Aorta (tissue), 5 donors: ENCODE results near the gene SKP1. TPM values are rescaled to one million over a fixed set of nuclear protein-coding genes. Genes with fewer than 3 reads are reported as not detected.

ENCODE experiments used
- ATAC-seq: fragments of 200-7000 bp; cut with Tn5 transposase; one replicate; pipeline ENCODE4 v1.9.1; 2022; ENCODE audit warnings: moderate library complexity; ENCODE audit not compliant: low FRiP score
- DNase-seq, 2 donors: peaks; one replicate each; pipeline ENCODE4 v3.0.0-alpha.2; 2020
- H3K27ac ChIP-seq, 2 donors: one replicate each; pipeline ENCODE4 v1.5.1; 2013; ENCODE audit warnings: low read length in 2 of 2, mild to moderate bottlenecking in 2 of 2, moderate library complexity in 2 of 2, control low read depth in 1 of 2, inconsistent platforms in 1 of 2, low read depth in 1 of 2
- H3K27me3 ChIP-seq, 2 donors: one replicate each; pipeline ENCODE4 v1.6.1; 2013; ENCODE audit warnings: control low read depth in 1 of 2, low read length in 1 of 2, mild to moderate bottlenecking in 1 of 2, moderate library complexity in 1 of 2; ENCODE audit not compliant: insufficient read depth in 2 of 2, control insufficient read depth in 1 of 2
- H3K36me3 ChIP-seq, 2 donors: one replicate each; pipeline ENCODE4 v1.6.1; 2013; ENCODE audit warnings: control low read depth in 1 of 2, low read length in 1 of 2, mild to moderate bottlenecking in 1 of 2; ENCODE audit not compliant: insufficient read depth in 2 of 2, control insufficient read depth in 1 of 2
- H3K4me1 ChIP-seq, 2 donors: one replicate each; pipeline ENCODE4 v1.6.1; 2013; ENCODE audit warnings: low read length in 2 of 2, control low read depth in 1 of 2, mild to moderate bottlenecking in 1 of 2, moderate library complexity in 1 of 2; ENCODE audit not compliant: insufficient read depth in 2 of 2, control insufficient read depth in 1 of 2
- H3K4me3 ChIP-seq, 2 donors: one replicate each; pipeline ENCODE4 v1.5.1; 2013; ENCODE audit warnings: low read length in 2 of 2, control low read depth in 1 of 2, mild to moderate bottlenecking in 1 of 2
- H3K9me3 ChIP-seq: one replicate; pipeline ENCODE4 v1.6.1; 2013; ENCODE audit warnings: mild to moderate bottlenecking, low read length; ENCODE audit not compliant: control insufficient read depth
- WGBS, 2 donors: extraction: QIAGEN DNeasy Blood & Tissue Kit; methylation state at CpG; one replicate each; pipeline ENCODE4 v1.1.7; 2013; 5-methylcytosine and 5-hydroxymethylcytosine counted together
- intact Hi-C, 2 donors: fragments of 100-400 bp; cut with DNase I; formaldehyde crosslinking; loops; one replicate each; pipeline versions ENCODE4 v1.14.2 to v1.15.0; 2022
- polyA plus RNA-seq, 2 donors: library from polyadenylated mRNA; stranded (reverse); fragments of 200-250 nt; gene quantifications; one replicate each; pipeline ENCODE4 v1.2.3, GENCODE V29; 2013
- total RNA-seq, 2 donors: library from RNA; stranded (reverse); fragmentation: NEBNext Ultra II Directional; extraction: Animal tissue kit (Norgen Biotek cat#: 25700); gene quantifications; one replicate each; pipeline ENCODE4 v1.2.1, GENCODE V29; 2021
- donor health status: healthy with polysubstance abuse.
- donor health status: Bipolar disorder and iron deficiency.
- donor health status: DM: no; HTN: no; CAD: no.
- donor health status: DM: no; HTN: no; CAD: no.
- donor health status: DM: yes; HTN: yes; CAD: no.

SKP1 gene
- total and polyA plus RNA-seq, 4 donors, result 304 to 1,152 (median 513) TPM

DNA sequence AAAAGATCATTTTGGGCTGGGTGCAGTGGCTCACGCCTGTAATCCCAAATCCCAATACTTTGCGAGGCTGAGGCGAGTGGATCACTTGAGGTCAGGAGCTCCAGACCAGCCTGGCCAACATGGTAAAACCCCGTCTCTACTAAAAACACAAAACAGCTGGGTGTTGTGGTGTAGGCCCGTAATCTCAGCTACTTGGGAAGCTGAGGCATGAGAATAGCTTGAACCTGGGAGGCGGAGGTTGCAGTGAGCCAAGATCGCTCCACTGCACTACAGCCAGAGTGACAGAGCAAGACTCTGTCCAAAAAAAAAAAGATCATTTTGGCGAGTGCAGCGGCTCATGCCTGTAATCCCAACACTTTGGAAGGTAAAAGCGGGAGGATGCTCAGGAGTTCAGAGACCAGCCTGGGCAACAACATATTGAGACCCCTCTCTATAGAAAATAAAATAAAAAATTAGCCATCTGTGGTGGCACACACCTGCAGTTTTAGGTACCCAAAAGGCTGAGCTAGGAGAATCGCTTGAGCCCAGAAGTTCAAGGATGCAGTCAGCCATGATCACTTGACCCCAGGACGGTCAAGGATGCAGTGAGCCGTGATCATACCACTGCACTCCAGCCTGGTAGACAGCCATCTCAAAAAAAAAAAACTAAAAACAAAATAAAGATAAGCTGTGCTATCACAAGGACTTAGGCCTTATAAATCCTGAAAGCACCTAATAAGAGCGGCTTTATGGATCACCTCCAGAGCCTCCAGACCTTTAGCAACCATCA lies 32.9 kb upstream of the SKP1 start:
- Histone ChIP-seq H3K4me1 (peaks cover 2 to 3% of the 10 kb centered on the region in 2 donors), H3K4me3 (no peak overlapping the region), H3K27me3 (no peaks in the 10 kb centered on the region), H3K36me3 (no peaks in the 10 kb centered on the region), H3K27ac (peak overlapping the region in 1 of 2 donors; percentile 11), H3K9me3 (peaks cover 3% of the 10 kb centered on the region)
- 64 to 66% methylated on average over 14 of the region's 14 CpGs for WGBS, 2 donors
- no peak for ATAC-seq
- no peak for DNase-seq
- intact Hi-C loops, result no loop called here

- no peaks in the 10 kb centered on the region for H3K9me3 ChIP-seq
- no peak for ATAC-seq
- peaks cover 2 to 3% of the 10 kb centered on the region in 2 donors for H3K4me1 ChIP-seq
- H3K27ac ChIP-seq, result no peak overlapping the region
- no peaks in the 10 kb centered on the region for H3K27me3 ChIP-seq
- no peak overlapping the region for H3K4me3 ChIP-seq
- H3K36me3 ChIP-seq, result peaks cover 3 to 4% of the 10 kb centered on the region in 2 donors
- intact Hi-C loops, result no loop called here
- no peak for DNase-seq
- 59 to 64% methylated on average over 1 of the region's 1 CpG for WGBS, 2 donors
Observed at GRCh38 chr5:134207696-134208095, 30.9 kb upstream of the SKP1 start.

GRCh38 chr5:134206627-134207160 lies 29.9 kb upstream of the SKP1 start:
- Histone ChIP-seq H3K27me3 (no peaks in the 10 kb centered on the region), H3K4me3 (no peak overlapping the region), H3K4me1 (peaks cover 2 to 3% of the 10 kb centered on the region in 2 donors), H3K36me3 (peaks cover 3 to 4% of the 10 kb centered on the region in 2 donors), H3K9me3 (no peaks in the 10 kb centered on the region), H3K27ac (no peak overlapping the region)
- no peak for ATAC-seq
- WGBS, 2 donors, result 80 to 81% methylated on average over 7 of the region's 7 CpGs
- intact Hi-C loops, result no loop called here
- no peak for DNase-seq

DNA sequence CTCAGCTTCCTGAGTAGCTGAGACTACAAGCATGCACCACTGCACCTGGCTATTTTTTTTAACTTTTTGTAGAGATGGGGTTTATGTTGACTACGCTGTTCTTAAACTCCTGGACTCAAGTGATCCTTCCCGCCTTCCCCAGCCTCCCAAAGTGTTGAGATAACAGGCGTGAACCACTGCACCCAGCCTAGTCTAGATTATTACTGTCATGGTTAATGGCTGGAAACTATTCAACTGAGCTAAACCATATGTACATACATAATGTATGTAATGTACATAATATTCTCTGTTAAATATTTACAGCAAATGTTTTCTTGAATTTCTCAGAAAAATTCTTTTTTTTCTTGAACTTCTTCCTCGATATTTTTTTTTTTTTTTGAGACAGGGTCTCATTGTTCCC lies 27.8 kb upstream of the SKP1 start:
- peaks cover 5 to 7% of the 10 kb centered on the region in 2 donors for H3K36me3 ChIP-seq
- WGBS, 2 donors, result 91 to 92% methylated on average over 4 of the region's 4 CpGs
- intact Hi-C loops, result no loop called here

DNA sequence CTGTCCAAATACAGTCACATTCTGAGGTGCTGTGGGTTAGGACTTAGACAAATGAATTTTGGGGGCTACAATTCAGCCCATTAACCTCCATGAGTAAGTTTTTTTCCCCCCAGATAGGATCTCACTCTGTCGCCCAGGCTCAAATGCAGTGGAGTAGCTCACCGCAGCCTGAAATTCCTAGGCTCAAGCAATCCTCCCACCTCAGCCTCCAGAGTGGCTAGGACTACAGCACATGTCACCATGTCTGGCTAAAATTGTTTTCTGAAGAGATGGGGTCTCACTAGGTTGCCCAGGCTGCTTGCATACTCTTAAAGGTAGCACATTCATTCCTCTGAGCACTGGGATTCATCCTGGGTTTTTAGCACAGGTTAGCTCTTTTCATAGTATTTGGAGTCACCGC lies 26.9 kb upstream of the SKP1 start:
- H3K9me3 ChIP-seq, result no peaks in the 10 kb centered on the region
- no peak overlapping the region for H3K4me3 ChIP-seq
- H3K36me3 ChIP-seq, result peaks cover 5 to 12% of the 10 kb centered on the region in 2 donors
- ATAC-seq, result no peak
- 94 to 97% methylated on average over 3 of the region's 3 CpGs for WGBS, 2 donors
- intact Hi-C loops, result no loop called here
- no peaks in the 10 kb centered on the region for H3K27me3 ChIP-seq
- DNase-seq, result no peak
- no peaks in the 10 kb centered on the region for H3K4me1 ChIP-seq
- no peak overlapping the region for H3K27ac ChIP-seq

More for the DNA sequence above, 27.8 kb upstream of the SKP1 start:
- Histone ChIP-seq H3K27ac (no peak overlapping the region), H3K4me1 (no peaks in the 10 kb centered on the region), H3K27me3 (no peaks in the 10 kb centered on the region), H3K9me3 (no peaks in the 10 kb centered on the region), H3K4me3 (no peak overlapping the region)
- no peak for ATAC-seq
- no peak for DNase-seq

- peaks cover 3 to 8% of the 10 kb centered on the region in 2 donors for H3K36me3 ChIP-seq
- no peak for ATAC-seq
- intact Hi-C loops, result no loop called here
Observed at GRCh38 chr5:134195666-134196065, 18.9 kb upstream of the SKP1 start.

GRCh38 chr5:134189031-134189430 lies 12.3 kb upstream of the SKP1 start:
- H3K27me3 ChIP-seq, result no peaks in the 10 kb centered on the region
- no peak for DNase-seq
- no peaks in the 10 kb centered on the region for H3K36me3 ChIP-seq
- intact Hi-C loops, result loop anchor here in 1 of 2 donors (10.0 kb wide), 1 partner anchor 396 kb away; no protein-coding TSS in a partner anchor
- H3K27ac ChIP-seq, result no peak overlapping the region
- 89 to 90% methylated on average over 3 of the region's 3 CpGs for WGBS, 2 donors
- no peak overlapping the region for H3K4me3 ChIP-seq
- no peaks in the 10 kb centered on the region for H3K4me1 ChIP-seq
- no peaks in the 10 kb centered on the region for H3K9me3 ChIP-seq
- ATAC-seq, result no peak

More at GRCh38 chr5:134195666-134196065, 18.9 kb upstream of the SKP1 start:
- 69 to 75% methylated on average over 5 of the region's 5 CpGs for WGBS, 2 donors
- DNase-seq, result no peak
- H3K4me1 ChIP-seq, result no peaks in the 10 kb centered on the region
- H3K4me3 ChIP-seq, result no peak overlapping the region
- no peak overlapping the region for H3K27ac ChIP-seq
- no peaks in the 10 kb centered on the region for H3K9me3 ChIP-seq
- H3K27me3 ChIP-seq, result no peaks in the 10 kb centered on the region

GRCh38 chr5:134188092-134188491 lies 11.3 kb upstream of the SKP1 start:
- Histone ChIP-seq H3K27me3 (no peaks in the 10 kb centered on the region), H3K27ac (no peak overlapping the region), H3K9me3 (no peaks in the 10 kb centered on the region), H3K36me3 (no peaks in the 10 kb centered on the region), H3K4me3 (no peak overlapping the region), H3K4me1 (no peaks in the 10 kb centered on the region)
- WGBS, 2 donors, result 75 to 82% methylated on average over 1 of the region's 1 CpG
- ATAC-seq (no peak), DNase-seq (no peak)
- intact Hi-C loops, result loop anchor here in 1 of 2 donors (10.0 kb wide), 1 partner anchor 397 kb away; no protein-coding TSS in a partner anchor
